ENCODE results near the gene NUP153.

GRCh38 chr6:17754254-17754653, 47.5 kb upstream of the NUP153 start:
- TF ChIP-seq CTCF (IDR thresholded peaks at IDR 0.05) (no peak), POLR2A (IDR thresholded peaks at IDR 0.05) (no peak)

Measured in tibial nerve (tissue), 3 donors.